T-helper 2 cell treated with Interferon-gamma antibody and Interleukin-4, amounts not matched to agents 100 ng/mL and 5 ng/mL, for 36 hours (primary cell): ENCODE measurements around the gene INF2. TPM values are rescaled to one million over a fixed set of nuclear protein-coding genes. Genes with fewer than 3 reads are reported as not detected.
"Not testable (repeated sequence)": the region's sequence is repeated elsewhere in the genome, so short reads cannot be mapped to it uniquely, and the experiment has no call there.

ENCODE experiments used
- intact Hi-C: fragments of 100-400 bp; cut with micrococcal nuclease; formaldehyde crosslinking; loops from one replicate; pipeline ENCODE4 v1.15.1; 2023
- total RNA-seq: library from RNA; stranded (reverse); gene quantifications from 2 replicates; pipeline ENCODE4 v1.2.3, GENCODE V29; 2022

Gene INF2
- total RNA-seq, 1 donor from 2014 or later = 169 TPM

DNA sequence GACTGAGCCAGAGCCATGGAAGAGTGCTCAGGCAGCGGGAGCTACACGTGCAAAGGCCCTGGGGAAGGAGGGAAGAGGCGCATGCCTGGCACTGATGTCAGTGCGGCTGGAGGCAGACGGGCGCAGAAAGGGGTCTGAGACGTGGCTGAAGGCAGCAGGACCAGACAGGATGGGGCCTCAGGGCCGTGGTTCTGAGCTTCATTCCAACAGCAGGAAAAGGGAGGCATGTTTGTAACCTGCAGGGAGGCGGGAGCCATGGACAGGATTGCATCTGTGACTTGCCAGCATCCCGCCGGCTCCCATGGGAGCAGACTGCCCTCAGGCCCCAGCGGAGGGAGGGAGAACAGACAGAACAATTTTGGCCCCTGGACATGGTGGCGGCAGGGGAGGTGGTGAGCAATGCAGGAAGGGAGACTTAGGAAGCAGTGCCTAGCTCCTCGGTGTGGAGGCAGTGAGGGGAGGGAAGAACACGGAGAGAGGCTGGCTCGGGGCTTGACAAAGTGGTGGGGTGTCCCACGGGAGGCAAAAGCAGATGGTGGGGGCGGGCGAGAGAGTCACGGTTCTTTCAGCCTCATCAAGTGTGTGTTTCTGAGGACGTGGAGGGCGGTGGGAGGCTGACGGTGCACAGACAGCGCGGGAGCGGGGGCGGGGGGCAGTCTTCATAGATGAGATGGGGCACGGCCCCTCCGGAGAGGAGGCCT lies 33.3 kb upstream of the INF2 start:
- intact Hi-C loops = no loop called here

GRCh38 chr14:104657101-104657524 lies 32.3 kb upstream of the INF2 start:
- intact Hi-C loops = no loop called here

DNA sequence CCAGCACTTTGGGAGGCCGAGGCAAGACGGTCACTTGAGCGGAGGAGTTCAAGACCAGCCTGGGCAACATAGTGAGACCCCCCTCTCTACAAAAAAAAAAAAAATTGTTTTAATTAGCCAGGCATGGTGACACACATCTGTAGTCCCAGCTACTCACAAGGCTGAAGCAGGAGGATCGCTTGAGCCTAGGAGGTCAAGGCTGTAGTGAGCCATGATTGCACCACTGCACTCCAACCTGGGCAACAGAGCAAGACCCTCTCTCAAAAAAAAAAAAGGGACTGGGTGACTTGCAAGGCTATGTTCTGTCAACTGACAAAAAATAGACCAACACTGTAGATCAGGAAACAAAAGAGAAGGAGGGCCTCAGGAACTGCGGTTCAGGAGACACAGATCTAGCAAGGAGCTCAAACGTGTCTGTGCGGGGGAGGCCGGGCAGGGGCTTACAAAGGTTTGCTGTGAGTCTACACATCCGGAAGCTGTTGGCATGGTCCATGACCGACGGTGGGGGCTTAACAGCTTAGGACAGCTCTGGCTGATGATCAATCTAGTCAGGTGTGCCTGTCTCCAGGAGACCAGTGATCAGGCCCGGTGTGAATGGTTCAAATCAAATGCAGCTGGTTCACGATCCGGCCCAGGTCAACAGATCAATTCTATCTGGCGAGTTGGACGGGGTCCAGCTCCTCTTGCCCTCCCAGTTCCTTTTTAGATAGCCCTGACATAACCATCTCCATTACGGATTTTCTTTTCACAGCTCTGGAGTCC lies 31.7 kb upstream of the INF2 start:
- intact Hi-C loops = no loop called here

GRCh38 chr14:104658325-104658712 lies 31.1 kb upstream of the INF2 start:
- intact Hi-C loops = no loop called here

GRCh38 chr14:104659146-104659545 lies 30.3 kb upstream of the INF2 start:
- intact Hi-C loops = no loop called here

DNA sequence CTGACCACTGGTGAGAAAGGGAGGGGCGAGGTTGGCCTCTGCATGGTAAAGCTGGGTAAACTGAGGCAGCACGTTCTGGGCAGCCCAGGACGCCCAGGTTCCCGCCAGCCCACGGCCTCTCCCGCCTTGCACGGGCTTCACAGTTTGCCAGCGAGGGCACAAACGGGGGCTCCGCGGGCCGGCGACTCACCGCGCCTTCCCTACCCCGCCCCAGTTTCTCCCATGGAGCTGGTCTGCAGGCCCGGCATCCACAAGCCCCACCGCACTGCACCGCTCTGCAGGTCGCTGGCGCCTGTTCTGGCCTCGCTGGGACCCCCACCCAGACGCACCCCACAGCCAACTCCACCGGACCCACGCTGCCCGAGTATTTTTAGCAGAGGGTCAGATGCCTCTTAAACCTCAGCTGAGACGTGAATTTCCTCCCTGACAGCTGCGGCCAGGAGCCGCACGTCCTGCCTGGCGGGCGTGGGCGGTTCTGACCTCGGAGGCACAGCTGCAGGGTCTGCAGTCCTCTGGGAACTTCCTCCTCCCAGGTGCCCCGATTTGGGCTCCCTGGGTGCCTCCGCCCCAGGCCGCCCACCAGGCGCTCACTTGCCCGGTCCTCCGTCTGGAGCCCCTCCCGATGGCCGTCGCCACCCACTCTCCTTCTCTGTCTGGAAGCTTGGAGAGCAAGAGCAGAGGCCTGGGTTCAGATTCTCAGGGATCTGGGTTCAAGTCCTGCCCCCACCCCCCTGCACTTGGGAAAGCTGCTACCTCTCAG lies 29.5 kb upstream of the INF2 start:
- intact Hi-C loops = no loop called here

DNA sequence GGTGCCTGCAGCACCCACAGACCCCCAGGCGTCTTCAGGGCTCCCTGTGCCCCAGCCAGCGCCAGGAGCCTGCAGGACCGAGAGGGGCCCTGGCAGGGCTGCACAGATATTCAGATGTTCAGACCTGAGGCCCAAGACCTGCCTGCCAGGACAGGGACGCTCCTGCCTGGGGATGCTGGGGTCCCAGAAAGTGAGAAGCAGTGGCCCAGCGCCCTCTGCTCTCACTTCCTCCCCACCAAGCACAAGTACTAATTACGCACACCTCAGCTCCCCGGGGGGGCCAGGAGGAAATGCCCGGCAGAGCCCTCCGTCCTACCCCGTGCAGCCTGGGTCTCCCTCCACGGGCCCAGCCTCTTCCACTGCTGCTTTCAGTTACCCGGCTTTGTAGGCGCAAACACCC lies 28.8 kb upstream of the INF2 start:
- intact Hi-C loops = no loop called here

DNA sequence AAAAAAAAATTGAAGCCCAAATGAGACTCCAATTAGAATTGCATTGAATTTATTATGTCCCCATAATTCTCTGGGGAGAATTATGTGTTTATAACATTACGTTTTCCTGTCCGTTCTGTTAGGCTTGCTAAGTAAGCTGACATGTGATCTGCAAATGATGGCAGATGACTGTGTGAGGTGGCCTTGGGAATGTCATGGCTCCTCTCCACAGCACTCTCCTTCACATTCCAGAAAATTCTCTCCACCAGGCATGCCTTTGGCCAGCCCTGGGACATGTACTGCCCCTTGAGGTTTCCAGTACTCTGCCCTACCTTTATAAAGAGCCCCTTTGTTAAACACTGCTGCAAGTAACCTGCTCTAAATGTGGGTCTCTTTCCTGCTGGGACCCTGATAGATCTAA lies 28.3 kb upstream of the INF2 start:
- intact Hi-C loops = no loop called here

GRCh38 chr14:104661528-104662157 lies 27.8 kb upstream of the INF2 start:
- intact Hi-C loops = not testable (repeated sequence)

DNA sequence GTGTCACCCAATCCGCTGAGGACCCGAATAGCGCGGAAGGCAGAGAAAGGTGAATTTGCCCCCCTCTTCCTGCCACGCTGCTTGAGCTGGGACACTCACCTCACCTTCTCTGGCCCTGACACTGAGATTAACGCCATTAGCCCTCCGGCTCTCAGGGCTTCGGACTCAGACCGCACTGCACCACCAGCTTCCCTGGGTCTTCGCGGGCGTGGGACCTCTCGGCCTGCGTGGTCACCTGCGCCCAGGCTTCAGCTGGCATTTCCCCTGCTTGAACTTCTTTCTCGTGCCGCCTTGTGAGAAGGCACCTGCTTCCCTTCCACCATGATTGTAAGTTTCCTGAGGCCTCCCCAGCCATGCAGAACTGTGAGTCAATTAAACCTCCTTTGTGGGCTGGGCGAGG lies 26.9 kb upstream of the INF2 start:
- intact Hi-C loops = not testable (repeated sequence)

- intact Hi-C loops = no loop called here
Observed at GRCh38 chr14:104664107-104664506, 25.3 kb upstream of the INF2 start.

DNA sequence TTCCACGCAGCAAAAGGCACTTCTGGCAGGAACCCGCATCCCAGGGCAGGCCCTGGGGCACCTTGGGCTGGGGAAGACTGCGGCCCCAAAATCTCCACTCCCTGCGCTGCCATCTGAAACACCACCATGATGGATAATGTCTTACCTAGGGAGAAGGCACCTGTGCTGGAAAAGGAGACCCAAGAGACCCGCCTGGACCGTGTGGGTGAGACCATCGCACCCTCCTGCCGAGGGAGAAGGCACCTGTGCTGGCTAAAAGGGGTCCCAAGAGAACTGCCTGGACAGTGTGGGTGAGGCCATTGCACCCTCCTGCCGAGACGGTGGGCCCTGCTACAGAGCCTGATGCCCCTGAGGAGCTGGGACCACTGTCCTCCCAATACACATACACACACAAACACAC lies 24.8 kb upstream of the INF2 start:
- intact Hi-C loops = no loop called here

- intact Hi-C loops = loop anchor here (1.0 kb wide), 1 partner anchor 43 kb away; no protein-coding TSS in a partner anchor
Observed at GRCh38 chr14:104665114-104665656, 24.2 kb upstream of the INF2 start.

DNA sequence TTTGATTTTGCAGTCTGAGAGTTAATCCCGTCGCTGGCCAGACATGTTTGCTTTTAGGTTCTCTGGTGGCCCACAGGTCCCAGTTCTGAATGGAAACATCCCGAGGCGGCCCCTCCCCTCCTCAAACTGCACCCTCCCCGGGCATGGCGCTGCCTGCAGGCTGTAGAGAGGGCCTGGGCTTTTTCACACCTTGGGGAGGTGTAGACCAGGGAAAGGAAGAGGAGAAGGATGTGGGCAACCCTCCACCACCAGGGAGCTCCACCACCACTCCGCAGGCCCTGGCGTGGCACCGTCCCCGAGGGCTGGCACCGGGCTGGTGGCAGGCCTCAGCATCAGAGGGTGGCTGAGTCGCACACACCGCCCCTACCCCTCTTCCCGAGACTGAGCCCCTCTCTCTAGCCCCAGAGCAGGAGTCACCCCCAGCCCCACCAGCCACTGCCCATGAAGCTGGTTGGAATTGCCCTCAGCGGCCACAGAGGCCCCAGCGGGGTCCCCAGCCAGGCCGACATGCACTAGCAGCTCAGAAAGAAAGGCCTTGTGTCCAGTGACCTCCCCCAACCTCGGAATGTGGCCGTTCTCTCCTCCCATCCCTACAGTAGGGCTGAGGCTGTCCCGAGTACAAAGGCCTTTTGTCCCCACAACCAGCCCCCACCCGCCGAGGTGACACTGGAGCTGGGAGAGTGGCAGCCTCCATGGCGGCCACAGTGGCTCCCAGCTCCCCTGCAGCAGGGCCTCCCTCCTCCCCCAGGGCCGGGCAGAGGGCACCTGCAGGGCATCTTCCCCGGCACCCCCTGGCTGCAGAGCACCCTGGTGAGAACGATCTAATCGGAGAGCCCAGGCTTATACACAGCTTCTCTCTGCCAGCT lies 23.5 kb upstream of the INF2 start:
- intact Hi-C loops = loop anchor here (1.0 kb wide), 1 partner anchor 42 kb away; no protein-coding TSS in a partner anchor

DNA sequence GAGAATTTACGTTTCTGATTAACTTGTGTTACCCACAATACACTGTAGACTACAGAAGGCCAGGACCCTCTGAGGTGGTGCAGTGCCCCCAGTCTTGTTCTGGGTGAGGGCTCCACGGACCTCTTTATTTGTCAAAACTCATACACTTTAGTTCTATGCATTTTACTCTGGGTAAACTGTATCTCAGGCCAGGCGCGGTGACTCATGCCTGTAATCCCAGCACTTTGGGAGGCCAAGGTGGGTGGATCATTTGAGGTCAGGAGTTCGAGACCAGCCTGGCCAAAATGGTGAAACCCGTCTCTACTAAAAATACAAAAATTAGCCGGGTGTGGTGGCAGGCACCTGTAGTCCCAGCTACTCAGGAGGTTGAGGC lies 22.9 kb upstream of the INF2 start:
- intact Hi-C loops = not testable (repeated sequence)

- intact Hi-C loops = no loop called here
Observed at GRCh38 chr14:104666981-104667380, 22.4 kb upstream of the INF2 start.

DNA sequence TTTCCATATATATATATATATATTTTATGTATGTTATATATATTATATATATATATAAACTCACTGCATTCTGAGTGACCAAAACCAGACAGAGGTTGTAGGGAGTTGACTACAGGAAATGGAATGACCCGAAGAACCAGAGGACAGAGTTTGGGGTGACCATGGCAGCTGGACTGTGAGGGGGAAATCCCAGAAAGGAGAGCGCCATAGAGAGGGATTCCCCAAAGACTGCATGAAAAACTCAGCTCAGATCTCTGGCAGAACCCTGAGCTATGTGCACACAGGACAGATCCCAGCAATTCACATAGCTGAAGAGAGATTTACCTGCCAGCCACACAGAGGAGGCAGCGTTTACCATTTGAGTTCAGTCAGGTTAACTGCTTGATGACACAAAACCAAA lies 19.7 kb upstream of the INF2 start:
- intact Hi-C loops = no loop called here

GRCh38 chr14:104671330-104671977 lies 18.0 kb upstream of the INF2 start:
- intact Hi-C loops = not testable (repeated sequence)

- intact Hi-C loops = not testable (repeated sequence)
Observed at GRCh38 chr14:104672119-104672518, 17.3 kb upstream of the INF2 start.

GRCh38 chr14:104673481-104673880 lies 15.9 kb upstream of the INF2 start:
- intact Hi-C loops = no loop called here
